G401.6 (cell line): ENCODE data around the gene APAF1.

Experiments
- FAIRE-seq: peaks from 2 replicates; lab custom pipeline; 2012; peaks lifted over from hg19 to GRCh38; lab: Jason Lieb, UNC

APAF1 gene

GRCh38 chr12:98757455-98757854 is 112.4 kb downstream of the APAF1 start:
- FAIRE-seq, result no peak

- FAIRE-seq, result no peak
These were observed 113.2 kb downstream of the APAF1 start for GRCh38 chr12:98758331-98758730.

- no peak for FAIRE-seq
These were observed 118.6 kb downstream of the APAF1 start for GRCh38 chr12:98763656-98764055.

GRCh38 chr12:98767248-98767647 is 122.2 kb downstream of the APAF1 start:
- no peak for FAIRE-seq

- FAIRE-seq, result no peak
These were observed 124.0 kb downstream of the APAF1 start for GRCh38 chr12:98769068-98769467.

GRCh38 chr12:98770230-98770629 is 125.1 kb downstream of the APAF1 start:
- no peak for FAIRE-seq

- FAIRE-seq, result no peak
These were observed 127.0 kb downstream of the APAF1 start for GRCh38 chr12:98771811-98772752.

- FAIRE-seq, result no peak
These were observed 127.7 kb downstream of the APAF1 start for GRCh38 chr12:98772818-98773217.

- no peak for FAIRE-seq
These were observed 135.2 kb downstream of the APAF1 start for GRCh38 chr12:98780261-98780660.

GRCh38 chr12:98783420-98783819 is 138.3 kb downstream of the APAF1 start:
- no peak for FAIRE-seq
